K562 (cell line): ENCODE data around the gene LRRC43. TPM values are rescaled to one million over a fixed set of nuclear protein-coding genes. Genes with fewer than 3 reads are reported as not detected.
A peak's percentile ranks its signal among the peaks of the same experiment; 100 is the strongest.

Experiments
- ARHGAP35 ChIP-seq: fragments of 450-650 bp; IDR thresholded peaks from 2 replicates; pipeline ENCODE4 v1.6.1; 2018; ENCODE audit not compliant: partially characterized antibody
- ARID3B ChIP-seq: fragments of 250-450 bp; sonication (Bioruptor Pico); IDR thresholded peaks from 2 replicates; pipeline ENCODE4 v1.4.0; 2020; ENCODE audit warnings: borderline replicate concordance
- BHLHE40 ChIP-seq: IDR thresholded peaks from 2 replicates; pipeline ENCODE4 v1.6.1; 2011; ENCODE audit warnings: low read length, improper control_type of control experiment
- CEBPB ChIP-seq: fragments of 450-650 bp; IDR thresholded peaks from 2 replicates; pipeline ENCODE4 v1.6.1; 2016; ENCODE audit warnings: missing genetic modification characterization, missing compliant biosample characterization
- CHAMP1 ChIP-seq: fragments of 450-650 bp; IDR thresholded peaks from 2 replicates; pipeline ENCODE4 v1.6.1; 2016; ENCODE audit warnings: mild to moderate bottlenecking
- CHD1 ChIP-seq: fragments of 200-600 bp; sonication (generic); IDR thresholded peaks from one replicate; pipeline ENCODE4 v1.6.1; 2012; ENCODE audit warnings: mild to moderate bottlenecking, moderate library complexity, low read length, inconsistent platforms
- DLX4 ChIP-seq: fragments of 250-450 bp; sonication (Bioruptor Pico); IDR thresholded peaks from 2 replicates; pipeline ENCODE4 v1.6.1; 2021; ENCODE audit warnings: mild to moderate bottlenecking
- MAFK ChIP-seq: IDR thresholded peaks from 2 replicates; pipeline ENCODE4 v1.6.1; 2011; ENCODE audit warnings: low read length, improper control_type of control experiment
- MTA1 ChIP-seq: fragments of 450-650 bp; IDR thresholded peaks from 2 replicates; pipeline ENCODE4 v1.6.1; 2017; ENCODE audit warnings: borderline replicate concordance
- NFE2 ChIP-seq: IDR thresholded peaks from 2 replicates; pipeline ENCODE4 v1.6.1; 2014; ENCODE audit warnings: antibody characterized with exemption, low read depth
- NFRKB ChIP-seq: fragments of 450-650 bp; IDR thresholded peaks from 2 replicates; pipeline ENCODE4 v1.6.1; 2016; ENCODE audit warnings: low read depth
- POLR2A ChIP-seq: fragments of 450-650 bp; conservative IDR thresholded peaks from 2 replicates; pipeline ENCODE4 v1.6.1; 2016
- SIRT6 ChIP-seq: IDR thresholded peaks from one replicate; pipeline ENCODE4 v1.6.1; 2012; ENCODE audit warnings: low read depth, mild to moderate bottlenecking, control low read depth, inconsistent platforms, low read length, moderate library complexity
- SNRNP70 ChIP-seq: fragments of 200-400 bp; formaldehyde crosslinking; optimal IDR thresholded peaks from 2 replicates; pipeline ENCODE3; 2017; ENCODE audit warnings: low read depth, low read length
- TCFL5 ChIP-seq: fragments of 250-450 bp; sonication (Bioruptor Pico); conservative IDR thresholded peaks from 2 replicates; pipeline ENCODE4 v1.6.1; 2021; ENCODE audit warnings: mild to moderate bottlenecking, moderate library complexity, matching md5 sums
- ZKSCAN8 ChIP-seq: fragments of 200-800 bp; sonication (Bioruptor generic); IDR thresholded peaks from 2 replicates; pipeline ENCODE4 v1.6.1; 2016; ENCODE audit warnings: missing genetic modification characterization, missing compliant biosample characterization
- ZNF165 ChIP-seq: fragments of 250-450 bp; sonication (Bioruptor Pico); IDR thresholded peaks from 2 replicates; pipeline ENCODE4 v1.4.0; 2020; ENCODE audit warnings: borderline replicate concordance
- ZNF175 ChIP-seq: fragments of 200-800 bp; sonication (Bioruptor generic); IDR thresholded peaks from 2 replicates; pipeline ENCODE4 v1.6.1; 2016; ENCODE audit warnings: low read depth, mild to moderate bottlenecking, missing genetic modification characterization, missing compliant biosample characterization
- ZNF282 ChIP-seq: sonication (generic); formaldehyde crosslinking; IDR thresholded peaks from 2 replicates; pipeline ENCODE4 v1.8.1; 2023; ENCODE audit warnings: missing genetic modification reagents
- ZNF384 ChIP-seq: IDR thresholded peaks from 2 replicates; pipeline ENCODE4 v1.6.1; 2012; ENCODE audit warnings: low read depth, low read length, improper control_type of control experiment
- polyA plus RNA-seq, 8 experiments: library from polyadenylated mRNA; depleted of rRNA in 4 of 8; stranded (reverse) in 5 of 8; unstranded in 3 of 8; fragments of >200 nt; fragmentation: Nextera tagmentation in 2 of 8; fragmentation: Illumina TruSeq in 1 of 8; extraction: Ambion mirVana in 2 of 8; extraction: Trizol in 1 of 8; gene quantifications; 2 replicates each; pipeline versions ENCODE4 v1.2.1 to v1.2.3, GENCODE V29; 2011 to 2014; ENCODE audit warnings: inconsistent platforms in 1 of 8, missing spikeins in 1 of 8
- total RNA-seq, 7 experiments: library from RNA; depleted of rRNA in 6 of 7; stranded (reverse); fragments of >200 nt in 6 of 7; fragmentation: Illumina TruSeq in 2 of 7; extraction: Trizol in 2 of 7; gene quantifications; 2 replicates each; pipeline versions ENCODE4 v1.2.1 to v1.2.3, GENCODE V29; 2011 to 2021; ENCODE audit warnings: low replicate concordance in 1 of 7
- TF ChIP-seq, protein P1 (sequence below): IDR thresholded peaks from 2 replicates; pipeline ENCODE4 v1.6.1; 2012; ENCODE audit warnings: low read depth, low read length, improper control_type of control experiment, borderline replicate concordance
- TF ChIP-seq, protein P2 (sequence below): fragments of 450-650 bp; IDR thresholded peaks from 2 replicates; pipeline ENCODE4 v1.7.0; 2016; ENCODE audit warnings: borderline replicate concordance

LRRC43 gene
- total and polyA plus RNA-seq, 9 of the 15 experiments (the other 6 are each of a cell fraction or from before 2014, with no cell fraction given): 0.19 TPM; not detected in 8

DNA sequence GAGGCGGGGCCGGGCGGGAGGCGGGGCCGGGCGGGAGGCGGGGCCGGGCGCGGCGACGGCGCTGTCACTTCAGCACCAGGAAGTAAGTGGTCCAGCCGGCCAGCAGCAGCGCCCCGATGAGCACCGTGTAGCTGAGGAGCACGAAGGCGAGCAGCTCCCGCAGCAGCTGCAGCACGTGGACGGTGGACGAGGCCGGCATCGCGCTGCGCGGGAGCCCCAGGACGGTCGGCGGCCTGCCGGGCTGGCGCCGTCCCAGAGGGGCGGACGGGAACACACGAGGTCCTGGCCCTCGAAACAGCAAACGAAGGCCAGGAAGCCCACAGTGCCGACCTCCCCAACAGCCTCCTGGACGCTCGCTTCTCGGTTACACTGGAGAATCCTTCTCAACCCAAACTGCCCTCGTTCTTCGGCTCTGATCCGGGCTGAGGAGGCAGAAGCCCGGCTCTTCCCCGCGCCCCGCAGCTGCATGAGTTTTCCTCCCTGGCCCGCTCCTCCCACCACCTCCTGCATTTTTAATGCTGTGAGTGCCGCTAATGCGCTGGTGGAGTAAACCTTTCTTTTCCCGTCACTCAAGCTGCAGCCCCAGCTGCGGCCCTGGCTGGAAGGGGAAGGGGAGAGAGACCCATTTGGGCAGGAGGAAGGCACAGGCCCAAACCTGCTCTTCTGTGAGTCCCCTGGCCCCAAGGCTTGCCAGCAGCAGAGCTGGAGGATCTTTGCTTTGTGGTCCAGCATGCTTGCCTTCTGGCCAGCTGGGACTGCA, 43.6 kb downstream of the LRRC43 start (continued):
- TF ChIP-seq, protein P1, sequence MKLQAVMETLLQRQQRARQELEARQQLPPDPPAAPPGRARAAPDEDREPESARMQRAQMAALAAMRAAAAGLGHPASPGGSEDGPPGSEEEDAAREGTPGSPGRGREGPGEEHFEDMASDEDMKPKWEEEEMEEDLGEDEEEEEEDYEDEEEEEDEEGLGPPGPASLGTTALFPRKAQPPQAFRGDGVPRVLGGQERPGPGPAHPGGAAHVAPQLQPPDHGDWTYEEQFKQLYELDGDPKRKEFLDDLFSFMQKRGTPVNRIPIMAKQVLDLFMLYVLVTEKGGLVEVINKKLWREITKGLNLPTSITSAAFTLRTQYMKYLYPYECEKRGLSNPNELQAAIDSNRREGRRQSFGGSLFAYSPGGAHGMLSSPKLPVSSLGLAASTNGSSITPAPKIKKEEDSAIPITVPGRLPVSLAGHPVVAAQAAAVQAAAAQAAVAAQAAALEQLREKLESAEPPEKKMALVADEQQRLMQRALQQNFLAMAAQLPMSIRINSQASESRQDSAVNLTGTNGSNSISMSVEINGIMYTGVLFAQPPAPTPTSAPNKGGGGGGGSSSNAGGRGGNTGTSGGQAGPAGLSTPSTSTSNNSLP: no peak
- TF ChIP-seq ARHGAP35 (no peak), TCFL5 (no peak), NFE2 (no peak), CHAMP1 (no peak), DLX4 (no peak), SNRNP70 (no peak), MAFK (no peak), POLR2A (no peak), ARID3B (CRISPR knock-in tag) (no peak), ZNF282 (CRISPR knock-in tag) (peak; percentile 99), CHD1 (no peak), BHLHE40 (peak; percentile 84), MTA1 (no peak), NFRKB (no peak), ZNF384 (no peak), ZNF175 (0 out of 2 replicates have a peak, but pooled peaks have one; percentile 57), CEBPB (no peak), ZNF165 (CRISPR knock-in tag) (no peak), SIRT6 (no peak), ZKSCAN8 (CRISPR knock-in tag) (no peak)
- TF ChIP-seq, protein P2, sequence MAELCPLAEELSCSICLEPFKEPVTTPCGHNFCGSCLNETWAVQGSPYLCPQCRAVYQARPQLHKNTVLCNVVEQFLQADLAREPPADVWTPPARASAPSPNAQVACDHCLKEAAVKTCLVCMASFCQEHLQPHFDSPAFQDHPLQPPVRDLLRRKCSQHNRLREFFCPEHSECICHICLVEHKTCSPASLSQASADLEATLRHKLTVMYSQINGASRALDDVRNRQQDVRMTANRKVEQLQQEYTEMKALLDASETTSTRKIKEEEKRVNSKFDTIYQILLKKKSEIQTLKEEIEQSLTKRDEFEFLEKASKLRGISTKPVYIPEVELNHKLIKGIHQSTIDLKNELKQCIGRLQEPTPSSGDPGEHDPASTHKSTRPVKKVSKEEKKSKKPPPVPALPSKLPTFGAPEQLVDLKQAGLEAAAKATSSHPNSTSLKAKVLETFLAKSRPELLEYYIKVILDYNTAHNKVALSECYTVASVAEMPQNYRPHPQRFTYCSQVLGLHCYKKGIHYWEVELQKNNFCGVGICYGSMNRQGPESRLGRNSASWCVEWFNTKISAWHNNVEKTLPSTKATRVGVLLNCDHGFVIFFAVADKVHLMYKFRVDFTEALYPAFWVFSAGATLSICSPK: no peak
